Left colon (tissue), 2 donors: ENCODE results near the gene RHOJ. TPM values are rescaled to one million over a fixed set of nuclear protein-coding genes. Genes with fewer than 3 reads are reported as not detected.
"Not testable (repeated sequence)": the region's sequence is repeated elsewhere in the genome, so short reads cannot be mapped to it uniquely, and the experiment has no call there.

Source experiments
- ATAC-seq: fragments of 200-7000 bp; cut with Tn5 transposase; one replicate; pipeline ENCODE4 v1.9.1; 2020; ENCODE audit warnings: mild to moderate bottlenecking, moderate library complexity
- DNase-seq, 2 donors: peaks; one replicate each; pipeline ENCODE4 v3.0.0-alpha.2; 2020
- intact Hi-C, 2 donors: fragments of 100-400 bp; cut with DNase I in 1 of 2; cut with micrococcal nuclease in 1 of 2; formaldehyde crosslinking; loops; one replicate each; pipeline versions ENCODE4 v1.11.2 to v1.14.0; 2022; cut with DNase I, micrococcal nuclease
- total RNA-seq, 2 donors: library from RNA; stranded (reverse); fragmentation: NEBNext Ultra II Directional; extraction: Animal tissue kit (Norgen Biotek cat#: 25700); gene quantifications; one replicate each; pipeline ENCODE4 v1.2.1, GENCODE V29; 2021
- donor health status: DM: no; HTN: no; CAD: no.
- donor health status: DM: yes; HTN: yes; CAD: no.

RHOJ gene
- total RNA-seq, 2 donors from 2014 or later = 4.8 to 5.1 TPM

GRCh38 chr14:63283884-63284248 is 79.6 kb downstream of the RHOJ start:
- DNase-seq = no peak
- intact Hi-C loops = no loop called here
- no peak for ATAC-seq

- DNase-seq = no peak
- no peak for ATAC-seq
- intact Hi-C loops = no loop called here
Observed at GRCh38 chr14:63286071-63286470, 81.8 kb downstream of the RHOJ start.

- intact Hi-C loops = no loop called here
- ATAC-seq (no peak), DNase-seq (no peak)
Observed at GRCh38 chr14:63287666-63288483, 83.6 kb downstream of the RHOJ start.

GRCh38 chr14:63288853-63289252 is 84.6 kb downstream of the RHOJ start:
- no peak for ATAC-seq
- DNase-seq = no peak
- intact Hi-C loops = no loop called here

GRCh38 chr14:63290741-63291430 is 86.6 kb downstream of the RHOJ start:
- intact Hi-C loops = no loop called here
- DNase-seq (no peak), ATAC-seq (no peak)

GRCh38 chr14:63292805-63293204 is 88.6 kb downstream of the RHOJ start:
- ATAC-seq (no peak), DNase-seq (no peak)
- intact Hi-C loops = no loop called here

- intact Hi-C loops = no loop called here
- DNase-seq (no peak), ATAC-seq (no peak)
Observed at GRCh38 chr14:63295231-63295685, 91.0 kb downstream of the RHOJ start.

GRCh38 chr14:63296060-63296563 is 91.9 kb downstream of the RHOJ start:
- ATAC-seq (no peak), DNase-seq (no peak)
- intact Hi-C loops = no loop called here

GRCh38 chr14:63297372-63298063 is 93.3 kb downstream of the RHOJ start:
- no peak for ATAC-seq
- DNase-seq = no peak
- intact Hi-C loops = no loop called here

- DNase-seq (no peak), ATAC-seq (no peak)
- intact Hi-C loops = no loop called here
Observed at GRCh38 chr14:63299351-63300110, 95.3 kb downstream of the RHOJ start.

- ATAC-seq (no peak), DNase-seq (no peak)
- intact Hi-C loops = no loop called here
Observed at GRCh38 chr14:63300854-63301253, 96.6 kb downstream of the RHOJ start.

- DNase-seq (no peak), ATAC-seq (no peak)
- intact Hi-C loops = no loop called here
Observed at GRCh38 chr14:63301891-63302534, 97.8 kb downstream of the RHOJ start.

GRCh38 chr14:63304429-63304828 is 100.2 kb downstream of the RHOJ start:
- DNase-seq, intact Hi-C loops, ATAC-seq: not testable (repeated sequence)

GRCh38 chr14:63308723-63309317 is 104.6 kb downstream of the RHOJ start:
- peak in 1 of 2 donors; percentile 12 for DNase-seq
- no peak for ATAC-seq
- intact Hi-C loops = no loop called here

GRCh38 chr14:63318835-63319234 is 114.6 kb downstream of the RHOJ start, which contains the start of gene GPHB5:
TSS of gene GPHB5 (minus strand) at chr14:63318935. CDS start at chr14:63317849, 1,086 bp downstream.
- DNase-seq = no peak
- intact Hi-C loops = no loop called here
- ATAC-seq = no peak

- intact Hi-C loops = no loop called here
- ATAC-seq = no peak
- no peak for DNase-seq
Observed at GRCh38 chr14:63322472-63322871, 118.2 kb downstream of the RHOJ start.

- ATAC-seq (no peak), DNase-seq (no peak)
- intact Hi-C loops = no loop called here
Observed at GRCh38 chr14:63322897-63323573, 118.8 kb downstream of the RHOJ start.
